Measurements from ENCODE around the gene ACLY.

DNA sequence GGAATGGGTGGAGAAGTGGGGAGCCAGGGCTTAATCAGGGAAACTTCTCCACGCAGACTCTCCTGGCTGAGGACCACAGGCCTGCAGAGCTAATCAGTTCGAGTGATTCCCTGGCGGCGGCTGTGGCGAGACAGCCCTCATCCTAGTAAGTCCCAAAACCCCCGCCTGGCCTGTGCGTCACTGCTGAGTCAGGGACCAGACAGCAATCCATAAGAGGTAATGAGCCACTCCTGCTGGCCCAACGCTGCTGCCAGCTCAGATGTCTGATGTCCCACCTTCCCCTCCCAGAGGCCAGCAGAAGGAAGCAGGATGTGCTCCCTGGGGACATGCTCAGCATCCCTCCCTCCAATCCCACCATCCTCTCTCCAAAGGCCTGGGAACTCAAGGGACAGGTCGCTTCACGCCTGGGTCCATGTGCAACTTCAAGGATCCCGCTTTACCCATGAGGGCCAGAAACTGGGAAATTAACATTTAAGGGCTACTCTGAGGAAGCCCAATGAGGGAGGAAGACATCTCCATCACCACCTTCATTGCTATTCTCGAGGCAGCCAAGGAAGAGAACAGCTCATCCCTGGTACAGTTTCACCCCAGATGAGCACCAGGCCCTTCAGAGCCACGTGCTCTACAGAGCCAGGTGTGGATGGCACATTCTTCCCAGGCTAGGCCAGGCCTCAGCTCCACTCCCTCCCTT lies 7.9 kb downstream of the ACLY start:
- TF ChIP-seq CTCF (conservative IDR thresholded peaks at IDR 0.05; ENCODE audit: low read depth in 2 of 2) = no peak
- no peak for TF ChIP-seq EZH2 (IDR thresholded peaks at IDR 0.05; ENCODE audit: low read depth, unreplicated experiment)
- TF ChIP-seq EZH2phosphoT487 (IDR thresholded peaks at IDR 0.05; ENCODE audit: unreplicated experiment) = no peak
- no peak for TF ChIP-seq ZNF331 (CRISPR knock-in tag; IDR thresholded peaks at IDR 0.05; ENCODE audit: low read depth)
- TF ChIP-seq POLR2AphosphoS5 (IDR thresholded peaks at IDR 0.05; ENCODE audit: low read depth) = no peak
- TF ChIP-seq CREB1 (CRISPR knock-in tag; IDR thresholded peaks at IDR 0.05; ENCODE audit: low read depth) = no peak
- TF ChIP-seq ETS1 (IDR thresholded peaks at IDR 0.05) = no peak
- TF ChIP-seq ZNF114 (CRISPR knock-in tag; IDR thresholded peaks at IDR 0.05) = no peak
- no peak for TF ChIP-seq REST (IDR thresholded peaks at IDR 0.05; ENCODE audit: unreplicated experiment)
- TF ChIP-seq ZNF462 (CRISPR knock-in tag; IDR thresholded peaks at IDR 0.05) = no peak

Measured in GM23338 (cell line).